Smooth muscle cell (in vitro differentiated cells): ENCODE data around the gene TPM2. TPM values are rescaled to one million over a fixed set of nuclear protein-coding genes. Genes with fewer than 3 reads are reported as not detected.

Source experiments
- DNase-seq: peaks from one replicate; lab custom pipeline; 2025; ENCODE audit not compliant: unreplicated experiment; lab: John Stamatoyannopoulos, UW
- H2AFZ ChIP-seq: fragments of 200-600 bp; sonication (generic); 2 replicates; pipeline ENCODE4 v1.6.0; 2016; ENCODE audit warnings: antibody characterized with exemption, low read depth, mild to moderate bottlenecking
- H3F3A ChIP-seq: fragments of 200-600 bp; sonication (generic); 2 replicates; pipeline ENCODE4 v1.6.0; 2017; ENCODE audit warnings: antibody characterized with exemption, low read depth
- H3K27ac ChIP-seq: fragments of 200-600 bp; sonication (generic); 2 replicates; pipeline ENCODE4 v1.5.1; 2016; ENCODE audit warnings: low read depth, mild to moderate bottlenecking
- H3K27me3 ChIP-seq: fragments of 200-600 bp; sonication (generic); 2 replicates; pipeline ENCODE4 v1.6.1; 2016; ENCODE audit warnings: low read depth, mild to moderate bottlenecking
- H3K36me3 ChIP-seq: fragments of 200-600 bp; sonication (generic); 2 replicates; pipeline ENCODE4 v1.5.1; 2016; ENCODE audit warnings: low read depth
- H3K4me1 ChIP-seq: fragments of 200-600 bp; sonication (generic); 2 replicates; pipeline ENCODE4 v1.5.1; 2016; ENCODE audit warnings: low read depth
- H3K4me2 ChIP-seq: fragments of 200-600 bp; sonication (generic); 2 replicates; pipeline ENCODE4 v1.6.0; 2016; ENCODE audit warnings: mild to moderate bottlenecking
- H3K4me3 ChIP-seq: fragments of 200-600 bp; sonication (generic); 2 replicates; pipeline ENCODE4 v1.5.1; 2016; ENCODE audit warnings: mild to moderate bottlenecking
- H3K79me2 ChIP-seq: fragments of 200-600 bp; sonication (generic); 2 replicates; pipeline ENCODE4 v1.6.0; 2016; ENCODE audit warnings: low read depth, mild to moderate bottlenecking
- H3K9ac ChIP-seq: fragments of 200-600 bp; sonication (generic); 2 replicates; pipeline ENCODE4 v1.6.0; 2016; ENCODE audit warnings: low read depth
- H3K9me3 ChIP-seq: fragments of 200-600 bp; sonication (generic); replicated peaks from 2 replicates; pipeline ENCODE4 v1.5.1; 2016; ENCODE audit warnings: low read depth
- H4K20me1 ChIP-seq: fragments of 200-600 bp; sonication (generic); 2 replicates; pipeline ENCODE4 v1.6.0; 2016; ENCODE audit warnings: low read depth
- WGBS: methylation state at CpG from one replicate; pipeline ENCODE4 v1.1.7; 2016; ENCODE audit warnings: low lambda C conversion rate; 5-methylcytosine and 5-hydroxymethylcytosine counted together
- polyA plus RNA-seq: library from polyadenylated mRNA; unstranded; fragments of >200 nt; fragmentation: Nextera tagmentation; extraction: Ambion mirVana; gene quantifications from 2 replicates; pipeline ENCODE4 v1.2.1, GENCODE V29; 2016
- total RNA-seq: library from RNA; depleted of rRNA; stranded (reverse); fragments of >200 nt; gene quantifications from 2 replicates; pipeline ENCODE4 v1.2.3, GENCODE V29; 2014
- TF ChIP-seq, protein P1 (sequence below): fragments of 200-600 bp; sonication (generic); IDR thresholded peaks from 2 replicates; pipeline ENCODE4 v1.5.1; 2017; ENCODE audit warnings: borderline replicate concordance, mild to moderate bottlenecking, antibody characterized with exemption; ENCODE audit not compliant: insufficient read depth, poor library complexity, severe bottlenecking

TPM2 gene
- total and polyA plus RNA-seq, 2 experiments from 2014 or later: 925 to 2,131 TPM

DNA sequence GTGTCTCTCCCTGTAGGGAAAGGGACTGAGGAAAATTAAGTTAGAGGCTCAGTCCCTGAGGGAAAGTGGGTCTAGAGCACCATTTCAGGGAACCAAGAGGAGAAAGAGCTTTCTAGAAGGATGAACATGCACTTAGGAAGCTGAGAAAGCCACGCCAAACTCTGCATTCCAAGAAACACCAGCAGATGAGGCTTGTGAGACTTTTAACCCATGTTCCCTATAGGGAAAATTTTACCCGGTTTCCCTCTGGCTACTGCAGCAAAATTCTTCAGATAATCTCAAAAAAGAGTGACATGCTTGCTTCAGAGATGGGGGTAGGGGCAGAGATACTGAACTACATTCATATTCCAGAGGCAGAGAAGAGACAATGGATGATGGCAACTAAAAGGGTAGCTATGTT, 33.7 kb upstream of the TPM2 start:
- Histone ChIP-seq H3K36me3 (peaks cover 17% of the 10 kb centered on the region), H3K4me2 (no peak overlapping the region), H3K9ac (no peak overlapping the region), H3K4me1 (peaks cover 16% of the 10 kb centered on the region), H3K9me3 (no peaks in the 10 kb centered on the region), H3F3A (peaks cover under 1% of the 10 kb centered on the region), H3K27ac (no peak overlapping the region), H2AFZ (no peak overlapping the region), H4K20me1 (peaks cover 41% of the 10 kb centered on the region), H3K79me2 (peaks cover 53% of the 10 kb centered on the region), H3K27me3 (no peaks in the 10 kb centered on the region), H3K4me3 (no peak overlapping the region)
- TF ChIP-seq, protein P1, sequence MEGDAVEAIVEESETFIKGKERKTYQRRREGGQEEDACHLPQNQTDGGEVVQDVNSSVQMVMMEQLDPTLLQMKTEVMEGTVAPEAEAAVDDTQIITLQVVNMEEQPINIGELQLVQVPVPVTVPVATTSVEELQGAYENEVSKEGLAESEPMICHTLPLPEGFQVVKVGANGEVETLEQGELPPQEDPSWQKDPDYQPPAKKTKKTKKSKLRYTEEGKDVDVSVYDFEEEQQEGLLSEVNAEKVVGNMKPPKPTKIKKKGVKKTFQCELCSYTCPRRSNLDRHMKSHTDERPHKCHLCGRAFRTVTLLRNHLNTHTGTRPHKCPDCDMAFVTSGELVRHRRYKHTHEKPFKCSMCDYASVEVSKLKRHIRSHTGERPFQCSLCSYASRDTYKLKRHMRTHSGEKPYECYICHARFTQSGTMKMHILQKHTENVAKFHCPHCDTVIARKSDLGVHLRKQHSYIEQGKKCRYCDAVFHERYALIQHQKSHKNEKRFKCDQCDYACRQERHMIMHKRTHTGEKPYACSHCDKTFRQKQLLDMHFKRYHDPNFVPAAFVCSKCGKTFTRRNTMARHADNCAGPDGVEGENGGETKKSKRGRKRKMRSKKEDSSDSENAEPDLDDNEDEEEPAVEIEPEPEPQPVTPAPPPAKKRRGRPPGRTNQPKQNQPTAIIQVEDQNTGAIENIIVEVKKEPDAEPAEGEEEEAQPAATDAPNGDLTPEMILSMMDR: no peak
- DNase-seq: no peak
- 88% methylated on average over 2 of the region's 2 CpGs for WGBS

DNA sequence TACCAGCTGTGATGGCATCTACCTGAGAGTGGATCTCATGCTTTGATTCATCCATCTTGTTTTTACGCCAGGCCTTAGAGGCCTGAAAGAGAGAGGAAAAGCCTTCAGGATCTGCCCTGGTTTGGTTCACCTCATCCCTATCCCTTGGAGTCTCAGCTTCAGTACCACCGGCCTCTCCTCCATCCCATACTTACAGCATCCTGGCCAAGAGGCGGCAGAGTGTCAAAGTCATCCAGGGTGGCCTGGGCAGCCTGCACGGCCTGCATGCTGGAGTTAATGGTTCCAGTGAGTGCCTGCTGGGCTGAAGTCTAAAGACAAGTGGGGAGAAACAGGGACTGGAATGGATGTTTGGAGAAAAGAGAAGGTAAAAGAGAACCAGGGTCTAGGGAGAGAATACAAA, 29.8 kb upstream of the TPM2 start:
- Histone ChIP-seq H3F3A (no peaks in the 10 kb centered on the region), H4K20me1 (peaks cover 13% of the 10 kb centered on the region), H3K27ac (no peak overlapping the region), H3K4me1 (no peaks in the 10 kb centered on the region), H3K9ac (no peak overlapping the region), H3K27me3 (no peaks in the 10 kb centered on the region), H3K4me3 (no peak overlapping the region), H3K4me2 (no peak overlapping the region), H3K36me3 (peaks cover 25% of the 10 kb centered on the region), H3K9me3 (no peaks in the 10 kb centered on the region), H3K79me2 (peaks cover 17% of the 10 kb centered on the region), H2AFZ (no peak overlapping the region)
- 94% methylated on average over 4 of the region's 4 CpGs for WGBS
- no peak for DNase-seq
- TF ChIP-seq, protein P1: no peak

DNA sequence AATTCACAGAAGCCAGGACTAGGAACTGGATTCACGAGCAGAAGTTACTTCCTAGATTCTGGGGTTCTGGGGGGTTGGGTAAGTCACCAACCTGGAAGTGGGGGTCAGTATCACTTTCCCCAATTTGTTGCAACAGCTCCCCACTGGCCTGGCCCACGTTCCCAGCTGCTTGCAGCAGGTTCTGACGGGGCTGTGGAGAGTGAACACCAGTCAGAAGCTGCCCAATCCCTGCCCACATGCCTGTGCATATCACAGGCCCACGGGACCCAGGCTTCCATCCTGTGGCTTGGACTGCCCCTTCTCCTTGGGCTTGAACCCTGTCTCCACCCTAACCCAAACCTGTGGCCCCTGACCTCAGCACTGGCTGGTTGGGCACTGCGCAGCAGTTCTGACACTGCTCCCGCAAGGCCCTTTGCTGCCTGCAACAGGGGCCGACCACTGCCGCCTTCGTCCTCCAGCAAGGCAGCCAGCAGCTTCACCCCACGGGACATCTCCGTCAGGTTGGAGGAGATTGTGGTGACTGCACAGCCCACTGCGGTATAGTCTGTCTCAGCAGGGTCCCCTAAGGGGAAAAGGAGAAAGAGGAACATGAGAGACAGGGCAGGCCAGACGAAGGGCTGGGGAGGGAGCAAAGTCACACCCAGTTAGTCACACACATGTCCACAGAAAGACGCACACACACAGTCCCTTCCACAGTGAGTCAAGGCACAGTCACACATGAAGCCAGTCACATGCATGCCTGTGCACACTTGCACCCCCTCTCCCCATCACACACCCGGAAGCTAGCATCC, 29.2 kb upstream of the TPM2 start:
- WGBS: 96% methylated on average over 15 of the region's 15 CpGs
- Histone ChIP-seq H3K27me3 (no peaks in the 10 kb centered on the region), H3K4me1 (no peaks in the 10 kb centered on the region), H3K36me3 (peaks cover 25% of the 10 kb centered on the region), H3F3A (no peaks in the 10 kb centered on the region), H2AFZ (no peak overlapping the region), H4K20me1 (peaks cover 17% of the 10 kb centered on the region), H3K4me2 (no peak overlapping the region), H3K27ac (no peak overlapping the region), H3K9ac (no peak overlapping the region), H3K79me2 (peaks cover 15% of the 10 kb centered on the region), H3K4me3 (no peak overlapping the region), H3K9me3 (no peaks in the 10 kb centered on the region)
- DNase-seq: no peak
- TF ChIP-seq, protein P1: no peak
